ENCODE data around the gene EFCAB8.
"Not testable (repeated sequence)": the region's sequence is repeated elsewhere in the genome, so short reads cannot be mapped to it uniquely, and the experiment has no call there.

Gene EFCAB8

GRCh38 chr20:32841632-32842031 is 17.1 kb upstream of the EFCAB8 start:
- no peak for DNase-seq

- DNase-seq: no peak
Observed at GRCh38 chr20:32842688-32843524, 15.8 kb upstream of the EFCAB8 start.

DNA sequence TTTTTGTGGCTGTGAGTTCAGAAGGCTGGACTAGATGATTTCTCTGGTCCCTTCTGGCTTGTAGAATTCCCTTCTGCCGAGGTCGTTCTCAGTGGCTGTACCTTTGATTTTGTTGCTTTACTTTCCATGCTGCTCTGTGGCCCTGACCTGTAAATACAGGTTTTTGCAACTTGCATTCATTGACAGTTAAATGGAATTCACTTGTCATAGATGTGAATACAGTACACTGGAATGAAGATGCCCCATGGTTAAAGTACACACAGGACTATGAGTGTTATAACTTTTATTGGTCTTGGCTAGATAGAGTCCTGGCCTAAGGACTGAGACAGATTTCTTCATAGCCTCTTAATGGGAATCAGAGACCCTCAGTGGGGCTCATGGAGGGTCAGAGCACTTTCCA is 12.9 kb upstream of the EFCAB8 start:
- DNase-seq: no peak

- no peak for DNase-seq
Observed at GRCh38 chr20:32846852-32847251, 11.9 kb upstream of the EFCAB8 start.

DNA sequence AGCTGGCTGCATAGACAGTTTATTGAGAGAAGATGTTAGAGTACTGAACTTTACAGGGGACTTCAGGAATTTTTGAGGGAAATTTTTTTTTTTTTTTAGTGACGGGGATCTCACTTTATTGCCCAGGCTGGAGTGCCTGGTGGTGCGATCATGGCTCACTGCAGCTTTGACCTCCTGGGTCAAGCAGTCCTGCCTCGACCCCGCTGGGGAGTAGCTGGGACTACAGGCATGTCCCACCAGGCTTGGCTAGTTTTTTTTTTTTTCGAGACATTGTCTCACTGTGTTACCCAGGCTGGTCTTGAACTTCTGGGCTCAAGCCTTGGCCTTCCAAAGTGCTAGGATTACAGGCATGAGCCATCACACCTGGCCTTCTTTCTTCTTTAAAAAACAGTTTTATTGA is 10.8 kb upstream of the EFCAB8 start:
- no peak for DNase-seq

- DNase-seq: no peak
Observed at GRCh38 chr20:32848846-32849245, 9.9 kb upstream of the EFCAB8 start.

- DNase-seq: no peak
Observed at GRCh38 chr20:32849577-32849976, 9.1 kb upstream of the EFCAB8 start.

GRCh38 chr20:32855387-32855786 is 3.3 kb upstream of the EFCAB8 start:
- no peak for DNase-seq

GRCh38 chr20:32858189-32858588 is 534 bp upstream of the EFCAB8 start:
- no peak for DNase-seq

- no peak for DNase-seq
Observed at GRCh38 chr20:32861446-32861845, 2.7 kb downstream of the EFCAB8 start.

DNA sequence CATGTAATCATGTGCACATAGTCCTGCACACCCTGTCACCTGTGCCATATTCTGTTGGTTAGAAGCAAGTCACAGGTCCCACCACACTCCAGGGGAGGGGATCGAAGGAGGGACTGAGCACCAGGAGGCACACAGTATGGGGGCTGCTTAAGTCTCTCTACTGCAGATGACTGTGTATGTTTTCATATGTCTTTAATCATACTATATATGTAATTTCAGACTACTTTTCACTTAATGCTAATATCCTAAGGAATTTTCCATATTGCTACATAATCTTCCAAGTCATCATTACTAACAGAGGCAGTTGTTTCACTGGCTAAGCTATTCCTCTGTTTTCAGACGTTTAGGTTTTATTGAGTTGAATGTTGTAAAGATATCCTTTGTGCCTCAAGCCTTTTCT is 10.8 kb downstream of the EFCAB8 start:
- DNase-seq: no peak

- not testable (repeated sequence) for DNase-seq
Observed at GRCh38 chr20:32870526-32870925, 11.8 kb downstream of the EFCAB8 start.

DNA sequence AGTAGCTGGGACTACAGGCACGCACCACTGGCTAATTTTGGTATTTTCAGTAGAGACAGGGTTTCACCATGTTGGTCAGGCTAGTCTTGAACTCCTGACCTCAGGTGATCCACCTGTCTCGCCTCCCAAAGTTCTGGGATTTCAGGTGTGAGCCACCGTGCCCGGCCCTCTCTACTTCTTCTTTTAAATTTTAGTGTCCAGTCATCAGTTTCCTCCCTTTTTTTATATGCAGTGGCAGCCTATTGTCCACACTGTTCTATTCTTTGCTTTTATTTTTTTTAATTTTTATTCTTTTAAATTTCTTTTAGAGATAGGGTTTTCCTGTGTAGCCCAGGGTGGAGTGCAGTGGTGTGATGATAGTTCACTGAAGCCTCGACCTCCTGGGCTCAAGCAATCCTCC is 12.3 kb downstream of the EFCAB8 start:
- DNase-seq: no peak

GRCh38 chr20:32871627-32872160 is 13.0 kb downstream of the EFCAB8 start:
- DNase-seq: no peak

- DNase-seq: no peak
Observed at GRCh38 chr20:32872266-32872665, 13.5 kb downstream of the EFCAB8 start.

DNA sequence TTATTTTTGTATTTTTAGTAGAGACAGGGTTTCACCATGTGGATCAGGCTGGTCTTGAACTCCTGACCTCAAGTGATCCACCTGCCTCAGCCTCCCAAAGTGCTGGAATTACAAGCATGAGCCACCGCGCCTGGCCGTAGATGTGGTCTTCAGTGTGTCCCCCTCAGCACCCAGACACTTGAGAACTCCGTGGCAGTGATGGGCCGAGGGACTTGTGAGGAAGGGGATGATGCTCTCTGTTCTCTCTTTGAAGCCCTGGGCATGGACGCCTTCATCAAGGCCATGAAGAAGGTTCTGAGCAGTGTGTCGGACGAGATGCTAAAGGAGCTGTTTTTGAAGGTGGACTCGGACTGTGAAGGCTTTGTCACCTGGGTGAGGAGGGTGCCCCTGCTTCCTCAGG is 16.9 kb downstream of the EFCAB8 start:
- DNase-seq: no peak

DNA sequence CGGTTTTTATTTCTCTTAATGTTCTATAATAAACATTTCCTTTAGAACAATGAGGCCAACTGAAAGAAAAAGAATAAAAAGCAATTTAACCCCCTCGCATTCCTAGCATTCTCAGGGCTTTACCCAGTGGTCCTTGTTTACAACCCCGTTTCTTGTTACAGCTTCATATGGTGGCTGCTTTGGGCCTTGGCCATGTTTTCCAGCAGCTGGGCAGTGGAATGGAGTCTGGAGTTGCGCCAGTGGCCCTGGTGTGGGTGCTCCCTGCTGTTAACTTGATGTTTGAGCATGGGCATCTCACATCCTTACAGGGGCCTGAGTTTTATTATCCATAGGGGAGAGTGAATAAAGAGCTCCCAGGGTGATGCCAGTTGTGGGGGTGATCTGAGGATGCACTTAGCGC is 18.8 kb downstream of the EFCAB8 start:
- DNase-seq: peak; percentile 61

DNA sequence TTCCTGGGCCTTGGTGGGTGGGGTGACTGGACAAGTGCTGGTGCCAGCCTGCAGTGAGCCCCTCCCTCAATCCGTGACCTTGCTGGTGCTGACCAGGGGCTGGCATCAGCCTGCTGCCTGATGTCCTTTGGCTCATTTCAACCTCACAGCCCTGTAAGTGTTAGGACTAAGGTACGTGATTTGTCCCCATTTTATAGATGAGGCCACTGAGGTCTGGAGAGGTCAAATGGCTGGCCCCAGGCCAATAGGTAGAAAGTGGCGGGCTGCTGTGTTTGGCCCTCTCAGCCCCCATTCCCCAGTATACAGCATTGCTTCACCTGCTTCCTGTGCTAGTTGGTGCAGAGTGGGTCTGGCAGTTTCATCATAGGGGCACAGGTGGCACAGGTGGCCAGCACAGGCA is 20.1 kb downstream of the EFCAB8 start:
- no peak for DNase-seq

DNA sequence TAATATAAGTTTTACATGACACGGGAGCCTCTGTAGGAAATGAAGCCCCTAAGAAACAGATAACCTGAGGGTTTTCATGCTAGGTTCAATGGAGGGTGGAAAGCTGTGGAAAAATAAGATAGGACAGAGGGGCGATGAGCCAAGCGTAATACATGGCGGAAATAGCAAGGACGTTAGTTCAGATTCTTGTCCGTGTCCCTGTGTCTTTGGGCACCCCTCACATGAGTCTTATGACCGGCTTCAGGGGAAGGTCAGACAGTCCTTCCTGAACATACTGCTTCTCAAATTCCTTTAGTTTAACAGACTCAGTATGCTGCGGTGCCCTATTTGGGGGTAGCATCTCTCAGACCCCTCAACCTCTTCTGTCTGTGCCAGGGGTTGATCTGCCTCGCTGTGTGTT is 20.8 kb downstream of the EFCAB8 start:
- no peak for DNase-seq

DNA sequence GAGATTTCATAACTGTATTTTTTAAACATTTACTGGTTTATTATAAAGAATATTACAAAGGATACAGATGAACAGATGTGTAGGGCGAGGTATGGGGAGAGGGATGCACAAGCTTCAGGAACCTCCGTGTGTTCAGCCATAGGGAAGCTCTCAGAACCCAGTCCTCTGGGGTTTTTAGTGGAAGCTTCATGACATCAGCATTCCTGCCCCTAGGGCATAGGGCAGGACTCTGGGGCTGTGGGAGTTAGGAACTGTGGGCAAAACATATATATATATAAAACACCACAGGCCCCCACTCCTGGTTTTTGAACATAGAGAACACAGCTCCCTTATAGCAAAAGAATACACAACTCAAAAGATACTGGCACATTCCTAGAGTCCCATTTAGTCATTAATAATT is 21.9 kb downstream of the EFCAB8 start:
- DNase-seq: no peak

DNA sequence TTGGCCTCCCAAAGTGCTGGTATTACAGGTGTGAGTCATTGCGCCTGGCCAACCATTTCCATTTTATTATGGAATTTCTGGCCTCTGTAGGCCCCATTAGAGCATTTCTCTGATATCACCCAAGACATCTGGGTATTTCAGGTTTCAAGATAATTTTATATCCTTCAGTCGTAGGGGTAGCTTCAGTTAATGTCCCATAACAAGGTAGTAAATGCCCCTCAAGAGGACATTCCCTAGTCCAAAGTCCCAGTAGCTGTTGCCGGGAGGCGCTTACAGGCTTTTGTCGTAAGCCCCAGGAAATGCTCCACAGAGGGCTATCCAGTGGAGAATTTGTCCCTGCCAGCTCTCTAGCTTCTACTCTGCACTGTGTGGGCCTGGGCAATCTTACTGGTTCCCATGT is 24.4 kb downstream of the EFCAB8 start:
- DNase-seq: no peak

DNA sequence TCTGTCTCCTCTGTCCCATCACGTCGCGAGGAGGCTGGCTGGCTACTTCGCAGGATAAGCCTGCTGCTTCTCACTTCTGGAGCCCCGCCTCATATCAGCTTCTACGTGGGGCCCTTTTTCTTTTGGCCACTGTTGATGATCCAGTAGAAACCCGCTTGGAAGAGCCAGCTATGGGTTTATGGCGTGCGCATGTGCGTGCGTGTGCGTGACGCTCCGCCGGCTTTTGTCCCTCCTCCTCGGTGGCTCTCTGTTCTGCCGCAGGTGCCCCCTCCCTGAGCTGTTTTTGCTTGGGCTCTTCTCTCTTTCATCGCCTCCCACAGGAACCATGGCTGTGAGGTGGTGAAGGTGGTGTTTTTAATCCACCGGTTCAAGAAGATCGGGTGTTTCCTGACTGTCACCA is 26.5 kb downstream of the EFCAB8 start:
- DNase-seq: no peak

GRCh38 chr20:32885952-32886351 is 27.2 kb downstream of the EFCAB8 start:
- no peak for DNase-seq

- no peak for DNase-seq
Observed at GRCh38 chr20:32886652-32887051, 27.9 kb downstream of the EFCAB8 start.

- DNase-seq: no peak
Observed at GRCh38 chr20:32887492-32887891, 28.8 kb downstream of the EFCAB8 start.

All from femur (tissue), 1 donor.